22Rv1 (cell line): Measurements from ENCODE around the gene FAM184A.

ENCODE experiments used
- CTCF ChIP-seq: fragments of 450-650 bp; IDR thresholded peaks from 2 replicates; pipeline ENCODE4 v1.5.1; 2017; ENCODE audit warnings: mild to moderate bottlenecking
- ZFX ChIP-seq: fragments of 450-650 bp; IDR thresholded peaks from 2 replicates; pipeline ENCODE4 v1.6.1; 2017; ENCODE audit warnings: antibody characterized with exemption, borderline replicate concordance

GRCh38 chr6:118931436-118931835 lies 147.0 kb downstream of the FAM184A start:
- no peak for TF ChIP-seq CTCF
- TF ChIP-seq ZFX: no peak
